Neuronal stem cell (in vitro differentiated cells): Measurements from ENCODE around the gene NOXO1.

Source experiments
- DNase-seq: peaks from one replicate; pipeline ENCODE4 v3.0.0-alpha.2; 2013; ENCODE audit warnings: low spot score
- H2AFZ ChIP-seq: one replicate; pipeline ENCODE4 v1.6.1; 2013; ENCODE audit warnings: mild to moderate bottlenecking, low read length, inconsistent platforms
- H2AK5ac ChIP-seq: 2 replicates; pipeline ENCODE4 v1.6.1; 2013; ENCODE audit warnings: low read depth, mild to moderate bottlenecking, inconsistent platforms, low read length, moderate library complexity, mixed read lengths
- H2BK120ac ChIP-seq: 2 replicates; pipeline ENCODE4 v1.6.1; 2013; ENCODE audit warnings: low read depth, mild to moderate bottlenecking, inconsistent platforms, low read length, moderate library complexity, mixed read lengths
- H2BK12ac ChIP-seq: one replicate; pipeline ENCODE4 v1.6.1; 2013; ENCODE audit warnings: low read length, inconsistent platforms
- H2BK15ac ChIP-seq: 2 replicates; pipeline ENCODE4 v1.6.1; 2013; ENCODE audit warnings: mild to moderate bottlenecking, low read length, inconsistent platforms, mixed read lengths
- H2BK5ac ChIP-seq: one replicate; pipeline ENCODE4 v1.6.1; 2013; ENCODE audit warnings: inconsistent platforms, mild to moderate bottlenecking, low read length, moderate library complexity
- H3K14ac ChIP-seq: one replicate; pipeline ENCODE4 v1.6.1; 2013; ENCODE audit warnings: low read length, inconsistent platforms
- H3K18ac ChIP-seq: 2 replicates; pipeline ENCODE4 v1.6.1; 2013; ENCODE audit warnings: low read length, inconsistent platforms
- H3K23ac ChIP-seq: 2 replicates; pipeline ENCODE4 v1.6.1; 2013; ENCODE audit warnings: low read depth, mild to moderate bottlenecking, mixed read lengths, low read length, inconsistent platforms; ENCODE audit not compliant: poor library complexity
- H3K27ac ChIP-seq: replicated peaks from 3 replicates; pipeline ENCODE4 v1.5.1; 2013; ENCODE audit warnings: low read length, inconsistent platforms
- H3K27me3 ChIP-seq, 3 experiments: 2 replicates each; pipeline ENCODE4 v1.6.1; 2013; ENCODE audit warnings: low read length in 3 of 3, mild to moderate bottlenecking in 2 of 3, inconsistent platforms in 1 of 3, low read depth in 1 of 3, mixed read lengths in 1 of 3, moderate library complexity in 1 of 3; ENCODE audit not compliant: control insufficient read depth in 3 of 3, insufficient read depth in 3 of 3
- H3K36me3 ChIP-seq, 2 donors: replicated peaks in 1 of 2; 2 replicates each; pipeline ENCODE4 v1.6.1; 2013; ENCODE audit warnings: low read length in 2 of 2; ENCODE audit not compliant: control insufficient read depth in 2 of 2, insufficient read depth in 2 of 2
- H3K4ac ChIP-seq: 2 replicates; pipeline ENCODE4 v1.6.1; 2013; ENCODE audit warnings: inconsistent platforms, mild to moderate bottlenecking, low read length, moderate library complexity
- H3K4me1 ChIP-seq, 2 donors: 1 replicate in 1 of 2; 2 replicates in 1 of 2; pipeline ENCODE4 v1.6.1; 2013; ENCODE audit warnings: low read length in 2 of 2, low read depth in 1 of 2; ENCODE audit not compliant: control insufficient read depth in 2 of 2, insufficient read depth in 1 of 2
- H3K4me2 ChIP-seq: one replicate; pipeline ENCODE4 v1.6.1; 2013; ENCODE audit warnings: mild to moderate bottlenecking, low read length, inconsistent platforms; ENCODE audit not compliant: insufficient read depth, poor library complexity, severe bottlenecking
- H3K4me3 ChIP-seq, 2 donors: 2 replicates each; pipeline ENCODE4 v1.5.1; 2013; ENCODE audit warnings: low read length in 2 of 2, mild to moderate bottlenecking in 2 of 2, inconsistent platforms in 1 of 2, moderate library complexity in 1 of 2
- H3K79me1 ChIP-seq: one replicate; pipeline ENCODE4 v1.6.1; 2013; ENCODE audit warnings: low read depth, mild to moderate bottlenecking, inconsistent platforms, low read length, moderate library complexity
- H3K9ac ChIP-seq: one replicate; pipeline ENCODE4 v1.6.1; 2013; ENCODE audit warnings: mild to moderate bottlenecking, low read depth, low read length, inconsistent platforms; ENCODE audit not compliant: poor library complexity
- H3K9me3 ChIP-seq, 2 donors: replicated peaks in 1 of 2; 2 replicates each; pipeline versions ENCODE3 to v1.6.1; 2013; ENCODE audit warnings: low read length in 2 of 2, mild to moderate bottlenecking in 2 of 2, inconsistent platforms in 1 of 2, low read depth in 1 of 2, mixed read lengths in 1 of 2, moderate library complexity in 1 of 2; ENCODE audit not compliant: control insufficient read depth in 2 of 2, insufficient read depth in 1 of 2
- H4K8ac ChIP-seq: one replicate; pipeline ENCODE4 v1.6.1; 2013; ENCODE audit warnings: low read depth, mild to moderate bottlenecking, inconsistent platforms, low read length, moderate library complexity
- H4K91ac ChIP-seq: one replicate; pipeline ENCODE4 v1.6.1; 2013; ENCODE audit warnings: low read length, low read depth, mild to moderate bottlenecking, inconsistent platforms; ENCODE audit not compliant: poor library complexity
- WGBS, 2 donors: extraction: QIAGEN DNeasy Blood & Tissue Kit; methylation state at CpG; one replicate each; pipeline ENCODE4 v1.1.7; 2013; ENCODE audit warnings: missing lambda C conversion rate in 2 of 2, mixed read lengths in 1 of 2; ENCODE audit not compliant: insufficient read length in 2 of 2, insufficient replicate concordance in 1 of 2; ENCODE audit errors: extremely low coverage in 2 of 2; 5-methylcytosine and 5-hydroxymethylcytosine counted together

NOXO1 gene

DNA sequence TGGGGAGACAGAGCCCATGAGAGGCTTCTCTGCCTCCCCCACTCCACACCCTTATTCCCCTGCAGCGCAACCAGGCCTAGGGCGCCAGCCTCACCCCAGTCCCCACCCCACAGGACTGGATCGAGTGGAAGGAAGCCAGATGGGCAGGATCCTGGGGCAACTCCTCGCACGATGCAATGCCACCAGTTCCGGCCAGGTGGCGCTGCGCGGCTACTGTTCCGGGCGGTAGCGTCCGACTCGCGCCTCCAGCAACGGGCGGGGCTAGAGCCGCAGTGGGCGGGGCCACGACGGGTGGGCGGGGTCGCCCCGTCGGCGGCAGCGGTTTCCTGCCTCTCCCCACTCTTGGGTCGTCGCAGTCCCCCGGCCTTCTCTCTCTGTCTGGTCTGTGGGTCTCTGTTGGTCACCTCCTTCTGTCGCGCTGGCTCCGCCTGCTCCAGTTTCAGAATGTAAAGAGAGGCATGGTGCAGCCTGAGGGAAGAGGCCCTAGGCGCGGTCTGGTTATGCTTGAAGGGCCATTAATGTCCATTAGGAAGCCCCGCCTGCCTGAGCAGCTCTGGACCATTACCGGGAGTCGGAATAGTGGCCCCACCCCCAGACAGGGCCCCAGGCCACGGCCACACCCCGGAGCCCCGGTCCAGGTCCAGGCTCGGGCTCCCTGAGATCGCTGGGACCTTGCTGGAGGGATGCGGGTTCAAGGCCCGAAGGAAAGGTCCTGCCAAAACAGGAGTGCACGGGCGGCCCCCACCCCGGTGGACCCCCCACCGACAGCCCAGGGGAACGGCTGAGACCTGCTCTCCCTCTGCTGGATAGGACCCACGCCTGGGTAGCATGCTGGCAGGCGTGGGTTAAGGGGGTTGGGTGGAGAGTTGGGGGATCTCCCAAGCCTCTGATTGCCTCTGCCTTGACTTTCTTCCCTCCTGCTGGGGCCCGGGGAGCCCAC, 42.1 kb upstream of the NOXO1 start:
- Histone ChIP-seq H2BK12ac (no peak overlapping the region), H4K8ac (no peak overlapping the region), H3K79me1 (no peaks in the 10 kb centered on the region), H3K4me1 (peaks cover 11 to 17% of the 10 kb centered on the region in 2 donors), H2BK120ac (peak overlapping the region; percentile 83), H2AK5ac (peak overlapping the region; percentile 97), H3K4me2 (peak overlapping the region; percentile 80), H3K36me3 (no peaks in the 10 kb centered on the region), H3K27me3 (peaks cover 22 to 67% (median 62%) of the 10 kb centered on the region in 3 experiments), H3K4me3 (peak overlapping the region; percentile 34 to 66), H3K23ac (peak overlapping the region; percentile 89), H2AFZ (peak overlapping the region; percentile 93), H4K91ac (no peak overlapping the region), H3K18ac (peak overlapping the region; percentile 94), H3K14ac (peak overlapping the region; percentile 90), H3K9ac (peak overlapping the region; percentile 63), H3K4ac (peak overlapping the region; percentile 8), H2BK5ac (peak overlapping the region; percentile 53), H2BK15ac (peak overlapping the region; percentile 95), H3K27ac (no peak overlapping the region), H3K9me3 (peaks cover 4 to 5% of the 10 kb centered on the region in 2 donors)
- WGBS, 2 donors, result no CpG with 5 or more reads among the region's 53 CpGs
- peak; percentile 92 for DNase-seq

DNA sequence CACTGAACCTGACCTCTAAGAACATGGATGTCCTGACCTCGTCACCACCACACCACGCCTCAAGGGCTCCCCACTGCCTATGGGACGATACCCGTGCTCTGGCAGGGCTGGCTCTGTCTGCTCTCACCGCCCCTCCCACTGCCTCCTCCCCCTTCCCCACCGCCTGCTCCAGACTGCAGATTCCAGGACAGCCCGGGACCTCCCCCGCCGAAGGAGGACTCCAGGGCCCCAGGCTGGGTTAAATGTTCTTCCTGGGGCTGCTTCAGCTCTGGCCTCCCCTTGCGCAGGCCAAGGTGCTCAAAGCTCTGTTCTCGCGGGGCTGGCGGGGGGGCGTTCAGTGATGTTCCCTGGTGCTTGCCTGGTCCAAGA, 41.4 kb upstream of the NOXO1 start:
- Histone ChIP-seq H3K79me1 (no peaks in the 10 kb centered on the region), H4K91ac (no peak overlapping the region), H4K8ac (no peak overlapping the region), H2BK12ac (peak overlapping the region; percentile 63), H2AFZ (peak overlapping the region; percentile 93), H2BK120ac (no peak overlapping the region), H3K4me3 (peak overlapping the region; percentile 34 to 65), H3K36me3 (no peaks in the 10 kb centered on the region), H2BK5ac (peak overlapping the region; percentile 53), H2BK15ac (peak overlapping the region; percentile 94), H3K14ac (peak overlapping the region; percentile 90), H3K4me1 (peaks cover 11 to 17% of the 10 kb centered on the region in 2 donors), H2AK5ac (no peak overlapping the region), H3K4me2 (peak overlapping the region; percentile 71), H3K27me3 (peaks cover 22 to 65% (median 61%) of the 10 kb centered on the region in 3 experiments), H3K9me3 (peaks cover 0 to 4% of the 10 kb centered on the region in 2 donors), H3K9ac (peak overlapping the region; percentile 63), H3K18ac (peak overlapping the region; percentile 94), H3K23ac (peak overlapping the region; percentile 89), H3K27ac (no peak overlapping the region), H3K4ac (no peak overlapping the region)
- no CpG with 5 or more reads among the region's 14 CpGs for WGBS, 2 donors
- DNase-seq, result no peak

GRCh38 chr16:2019921-2020831, 38.9 kb upstream of the NOXO1 start:
- no peak for DNase-seq
- H3K4me3 ChIP-seq, result peak overlapping the region; percentile 15 to 60

More at GRCh38 chr16:2019921-2020831, 38.9 kb upstream of the NOXO1 start:
- Histone ChIP-seq H2AK5ac (peak overlapping the region; percentile 19), H3K27ac (no peak overlapping the region), H2BK12ac (no peak overlapping the region), H3K79me1 (no peaks in the 10 kb centered on the region), H3K9me3 (peaks cover 0 to 2% of the 10 kb centered on the region in 2 donors), H3K36me3 (no peaks in the 10 kb centered on the region), H4K91ac (no peak overlapping the region), H3K4ac (no peak overlapping the region), H3K4me2 (peak overlapping the region; percentile 66), H3K14ac (peak overlapping the region; percentile 31), H2BK120ac (no peak overlapping the region), H2BK15ac (peak overlapping the region; percentile 58), H3K9ac (peak overlapping the region; percentile 81), H3K27me3 (peaks cover 19 to 48% (median 43%) of the 10 kb centered on the region in 3 experiments), H2AFZ (peak overlapping the region; percentile 77), H3K4me1 (peaks cover 7 to 11% of the 10 kb centered on the region in 2 donors), H4K8ac (no peak overlapping the region), H3K18ac (peak overlapping the region; percentile 85), H2BK5ac (peak overlapping the region; percentile 75), H3K23ac (peak overlapping the region; percentile 65)
- WGBS, 2 donors, result no CpG with 5 or more reads among the region's 96 CpGs
